RWPE2 (cell line): ENCODE data around the gene DPP9.
"Not testable (repeated sequence)": the region's sequence is repeated elsewhere in the genome, so short reads cannot be mapped to it uniquely, and the experiment has no call there.

Experiments used
- ATAC-seq: fragments of 200-7000 bp; cut with Tn5 transposase; 3 replicates; pipeline ENCODE4 v1.9.1; 2021; ENCODE audit warnings: low read depth
- DNase-seq: peaks from one replicate; pipeline ENCODE4 v3.0.0-alpha.2; 2020; ENCODE audit warnings: low spot score
- H3K27ac ChIP-seq: fragments of 450-650 bp; 2 replicates; pipeline ENCODE4 v1.5.1; 2017; ENCODE audit warnings: mild to moderate bottlenecking; ENCODE audit not compliant: poor library complexity, severe bottlenecking
- H3K27me3 ChIP-seq: fragments of 250-450 bp; sonication (Bioruptor Pico); 2 replicates; pipeline ENCODE4 v1.5.1; 2021; ENCODE audit warnings: mild to moderate bottlenecking, moderate library complexity; ENCODE audit not compliant: insufficient read depth, poor library complexity, severe bottlenecking
- H3K36me3 ChIP-seq: fragments of 250-450 bp; sonication (Bioruptor Pico); 2 replicates; pipeline ENCODE4 v1.5.1; 2020; ENCODE audit warnings: low read depth, mild to moderate bottlenecking, moderate library complexity
- H3K4me1 ChIP-seq: fragments of 250-450 bp; sonication (Bioruptor Pico); 2 replicates; pipeline ENCODE4 v1.5.1; 2021; ENCODE audit warnings: mild to moderate bottlenecking, moderate library complexity; ENCODE audit not compliant: insufficient read depth, poor library complexity, severe bottlenecking
- H3K4me3 ChIP-seq: fragments of 250-450 bp; sonication (Bioruptor Pico); 2 replicates; pipeline ENCODE4 v1.5.1; 2021; ENCODE audit warnings: mild to moderate bottlenecking, moderate library complexity; ENCODE audit not compliant: severe bottlenecking
- H3K9me3 ChIP-seq: fragments of 250-450 bp; sonication (Bioruptor Pico); 2 replicates; pipeline ENCODE4 v1.5.1; 2021; ENCODE audit warnings: mild to moderate bottlenecking, moderate library complexity; ENCODE audit not compliant: severe bottlenecking
- CTCF ChIP-seq: fragments of 450-650 bp; IDR thresholded peaks from one replicate; pipeline ENCODE4 v1.5.1; 2017; ENCODE audit warnings: mild to moderate bottlenecking, moderate library complexity; ENCODE audit not compliant: poor library complexity, severe bottlenecking

DPP9 gene

GRCh38 chr19:4682417-4683200 is 41.0 kb downstream of the DPP9 start:
- Histone ChIP-seq H3K4me3 (no peak overlapping the region), H3K27ac (no peak overlapping the region), H3K9me3 (no peaks in the 10 kb centered on the region), H3K36me3 (peaks cover 75% of the 10 kb centered on the region), H3K27me3 (no peaks in the 10 kb centered on the region), H3K4me1 (no peaks in the 10 kb centered on the region)
- ATAC-seq: no peak
- DNase-seq: no peak
- TF ChIP-seq CTCF: no peak

- not testable (repeated sequence) for H3K27ac ChIP-seq, H3K4me3 ChIP-seq, H3K9me3 ChIP-seq, H3K27me3 ChIP-seq, DNase-seq, H3K4me1 ChIP-seq, ATAC-seq
- H3K36me3 ChIP-seq: peaks cover 79% of the 10 kb centered on the region
Measured at GRCh38 chr19:4680021-4680420, 43.6 kb downstream of the DPP9 start.

- Histone ChIP-seq H3K4me1 (no peaks in the 10 kb centered on the region), H3K36me3 (peaks cover 71% of the 10 kb centered on the region), H3K27me3 (no peaks in the 10 kb centered on the region), H3K9me3 (no peaks in the 10 kb centered on the region), H3K4me3 (no peak overlapping the region), H3K27ac (no peak overlapping the region)
- no peak for DNase-seq
- ATAC-seq: peak; percentile 44
- no peak for TF ChIP-seq CTCF
Measured at GRCh38 chr19:4678881-4679790, 44.5 kb downstream of the DPP9 start.

- Histone ChIP-seq H3K36me3 (peaks cover 56% of the 10 kb centered on the region), H3K27me3 (no peaks in the 10 kb centered on the region), H3K4me1 (no peaks in the 10 kb centered on the region), H3K27ac (no peak overlapping the region), H3K4me3 (no peak overlapping the region), H3K9me3 (no peaks in the 10 kb centered on the region)
- peak; percentile 35; the same call in 2 of the 3 replicates for ATAC-seq
- no peak for DNase-seq
- TF ChIP-seq CTCF: peak; percentile 52
Measured at GRCh38 chr19:4676955-4677731, 46.5 kb downstream of the DPP9 start.

GRCh38 chr19:4675346-4675745 is 48.3 kb downstream of the DPP9 start:
- H3K36me3 ChIP-seq: peaks cover 40% of the 10 kb centered on the region
- no peaks in the 10 kb centered on the region for H3K9me3 ChIP-seq
- H3K27me3 ChIP-seq: no peaks in the 10 kb centered on the region
- no peak overlapping the region for H3K27ac ChIP-seq
- no peak for DNase-seq
- H3K4me1 ChIP-seq: peaks cover 12% of the 10 kb centered on the region
- H3K4me3 ChIP-seq: no peak overlapping the region
- no peak for TF ChIP-seq CTCF
- no peak for ATAC-seq
